K562 (cell line): ENCODE measurements around the gene STXBP6. TPM values are rescaled to one million over a fixed set of nuclear protein-coding genes. Genes with fewer than 3 reads are reported as not detected.

ENCODE experiments used
- ATAC-seq: fragments of 200-7000 bp; cut with Tn5 transposase; 3 replicates; pipeline ENCODE4 v1.9.1; 2020; ENCODE audit warnings: moderate library complexity
- BruUV-seq: library from RNA; stranded (reverse); fragments of 400-500 nt; replicated peaks from 2 replicates; lab custom pipeline; 2021; lab: Mats Ljungman, UMichigan
- CTCF ChIA-PET: fragments of 300-600 bp; formaldehyde crosslinking; extraction: SDS; loops from one replicate; lab custom pipeline; 2021; ENCODE audit warnings: low intra/inter-chr PET ratio; lab: Yijun Ruan, JAX
- POLR2A ChIA-PET: fragments of 300-600, 350-650 bp; sonication (Branson Sonifier 250); formaldehyde crosslinking; extraction: SDS; loops from one replicate; lab custom pipeline; 2021; ENCODE audit warnings: antibody characterized with exemption, inconsistent platforms; lab: Yijun Ruan, JAX
- DNase-seq, 4 experiments: peaks; one replicate each; pipeline versions ENCODE4 v3.0.0 to v3.0.0-alpha.2; 2011 to 2018; ENCODE audit warnings: low spot score in 3 of 4, mixed read lengths in 3 of 4; ENCODE audit errors: extremely low read depth in 1 of 4
- FAIRE-seq: peaks from 2 replicates; lab custom pipeline; 2011; peaks lifted over from hg19 to GRCh38; lab: Jason Lieb, UNC
- H2AFZ ChIP-seq: 2 replicates; pipeline ENCODE4 v1.6.0; 2011; ENCODE audit warnings: low read depth, low read length, control low read depth, inconsistent platforms
- H3K27ac ChIP-seq: fragments of 200-600 bp; 3 replicates; pipeline ENCODE4 v1.8.0; 2011; ENCODE audit warnings: low read depth, mild to moderate bottlenecking, control low read depth, inconsistent platforms, low read length, moderate library complexity, mixed read lengths; ENCODE audit errors: extremely low read depth
- H3K27me3 ChIP-seq, 2 experiments: fragments of 300-600 bp in 1 of 2; 2 replicates in 1 of 2; 3 replicates in 1 of 2; pipeline versions ENCODE4 v1.6.0 to v1.8.0; 2011; ENCODE audit warnings: inconsistent platforms in 2 of 2, low read length in 2 of 2, mild to moderate bottlenecking in 1 of 2, mixed read lengths in 1 of 2, moderate library complexity in 1 of 2; ENCODE audit not compliant: control insufficient read depth in 2 of 2, insufficient read depth in 2 of 2
- H3K36me3 ChIP-seq: fragments of 300-600 bp; 3 replicates; pipeline ENCODE4 v1.8.0; 2011; ENCODE audit warnings: mild to moderate bottlenecking, low read length, inconsistent platforms; ENCODE audit not compliant: control insufficient read depth, insufficient read depth
- H3K4me1 ChIP-seq, 2 experiments: fragments of 200-600 bp in 1 of 2; replicated peaks in 1 of 2; 2 replicates in 1 of 2; 3 replicates in 1 of 2; pipeline versions ENCODE4 v1.5.1 to v1.8.0; 2011; ENCODE audit warnings: inconsistent platforms in 2 of 2, low read length in 2 of 2, mild to moderate bottlenecking in 1 of 2, mixed read lengths in 1 of 2, moderate library complexity in 1 of 2; ENCODE audit not compliant: control insufficient read depth in 2 of 2, insufficient read depth in 2 of 2
- H3K4me2 ChIP-seq: 2 replicates; pipeline ENCODE4 v1.6.1; 2011; ENCODE audit warnings: low read length, control low read depth, inconsistent platforms, mixed read lengths; ENCODE audit not compliant: insufficient read depth
- H3K4me3 ChIP-seq: fragments of 200-600 bp; sonication (generic), shearing (Covaris generic); 2 replicates; pipeline ENCODE4 v1.5.1; 2016; ENCODE audit warnings: control low read depth, inconsistent platforms
- H3K79me2 ChIP-seq: fragments of 200-600 bp; 3 replicates; pipeline ENCODE4 v1.8.0; 2011; ENCODE audit warnings: low read length, inconsistent platforms; ENCODE audit not compliant: control insufficient read depth, insufficient read depth
- H3K9ac ChIP-seq, 2 experiments: 2 replicates each; pipeline versions ENCODE4 v1.6.0 to v1.6.1; 2011; ENCODE audit warnings: low read depth in 2 of 2, low read length in 2 of 2, control low read depth in 1 of 2, inconsistent platforms in 1 of 2, mild to moderate bottlenecking in 1 of 2, mixed read lengths in 1 of 2; ENCODE audit not compliant: insufficient read depth in 1 of 2
- H3K9me1 ChIP-seq: one replicate; pipeline ENCODE4 v1.6.0; 2011; ENCODE audit warnings: inconsistent platforms, mild to moderate bottlenecking, low read length, moderate library complexity; ENCODE audit not compliant: control insufficient read depth, insufficient read depth
- H3K9me3 ChIP-seq: replicated peaks from 2 replicates; pipeline ENCODE4 v1.5.1; 2011; ENCODE audit warnings: low read depth, low read length, inconsistent platforms; ENCODE audit not compliant: control insufficient read depth, insufficient read depth
- H4K20me1 ChIP-seq: replicated peaks from 2 replicates; pipeline ENCODE4 v1.6.1; 2011; ENCODE audit warnings: low read length, inconsistent platforms, mixed read lengths; ENCODE audit not compliant: control insufficient read depth, insufficient read depth
- BCOR ChIP-seq: fragments of 450-650 bp; IDR thresholded peaks from 2 replicates; pipeline ENCODE4 v1.6.1; 2016
- CBX2 ChIP-seq: fragments of 200-600 bp; sonication (generic); IDR thresholded peaks from one replicate; pipeline ENCODE4 v1.6.1; 2012; ENCODE audit warnings: mild to moderate bottlenecking, low read length, inconsistent platforms; ENCODE audit not compliant: insufficient read depth, poor library complexity, severe bottlenecking
- CXXC5 ChIP-seq: fragments of 250-450 bp; sonication (Bioruptor Pico); IDR thresholded peaks from 2 replicates; pipeline ENCODE4 v1.8.0; 2022; ENCODE audit warnings: inconsistent platforms, mild to moderate bottlenecking, moderate library complexity
- ERF ChIP-seq: fragments of 450-650 bp; formaldehyde crosslinking; IDR thresholded peaks from 2 replicates; pipeline ENCODE4 v1.4.0; 2020; ENCODE audit warnings: mild to moderate bottlenecking, mixed read lengths
- ESRRA ChIP-seq: fragments of 450-650 bp; IDR thresholded peaks from 2 replicates; pipeline ENCODE4 v1.6.1; 2014; ENCODE audit warnings: low read depth, mild to moderate bottlenecking, moderate library complexity, borderline replicate concordance
- MAZ ChIP-seq, 2 experiments: fragments of 450-650 bp in 1 of 2; sonication (generic) in 1 of 2; formaldehyde crosslinking; IDR thresholded peaks in 1 of 2; conservative IDR thresholded peaks in 1 of 2; 2 replicates each; pipeline versions ENCODE4 v1.4.0 to v1.5.0; 2020; ENCODE audit warnings: mild to moderate bottlenecking in 1 of 2, missing genetic modification reagents in 1 of 2
- SMARCA4 ChIP-seq: fragments of 450-650 bp; IDR thresholded peaks from 2 replicates; pipeline ENCODE4 v1.6.1; 2016
- ZKSCAN3 ChIP-seq: fragments of 250-450 bp; sonication (Bioruptor Pico); IDR thresholded peaks from 2 replicates; pipeline ENCODE4 v1.4.0; 2020
- ZNF644 ChIP-seq: fragments of 200-800 bp; sonication (Bioruptor generic); IDR thresholded peaks from 2 replicates; pipeline ENCODE4 v1.6.1; 2016; ENCODE audit warnings: low read depth, missing genetic modification characterization, missing compliant biosample characterization
- ZNF766 ChIP-seq: fragments of 200-800 bp; sonication (Bioruptor generic); conservative IDR thresholded peaks from 2 replicates; pipeline ENCODE4 v1.6.1; 2016; ENCODE audit warnings: missing genetic modification characterization, missing compliant biosample characterization
- WGBS: fragments of 100-300 bp; shearing (Covaris generic); methylation state at CpG from one replicate; pipeline ENCODE4 v1.1.6; 2016; ENCODE audit warnings: low coverage, mixed read lengths; ENCODE audit not compliant: insufficient coverage; ENCODE audit errors: missing lambda C conversion rate; 5-methylcytosine and 5-hydroxymethylcytosine counted together
- in situ Hi-C: fragments of 300-500 bp; cut with MboI; formaldehyde crosslinking; loops from 4 replicates; pipeline ENCODE4 v1.15.0; 2018; ENCODE audit warnings: inconsistent platforms, mixed read lengths
- intact Hi-C: fragments of 100-400 bp; cut with micrococcal nuclease; formaldehyde crosslinking; loops from 2 replicates; pipeline ENCODE4 v1.14.2; 2022
- polyA plus RNA-seq, 8 experiments: library from polyadenylated mRNA; depleted of rRNA in 4 of 8; stranded (reverse) in 5 of 8; unstranded in 3 of 8; fragments of >200 nt; fragmentation: Nextera tagmentation in 2 of 8; fragmentation: Illumina TruSeq in 1 of 8; extraction: Ambion mirVana in 2 of 8; extraction: Trizol in 1 of 8; gene quantifications; 2 replicates each; pipeline versions ENCODE4 v1.2.1 to v1.2.3, GENCODE V29; 2011 to 2014; ENCODE audit warnings: inconsistent platforms in 1 of 8, missing spikeins in 1 of 8
- total RNA-seq, 7 experiments: library from RNA; depleted of rRNA in 6 of 7; stranded (reverse); fragments of >200 nt in 6 of 7; fragmentation: Illumina TruSeq in 2 of 7; extraction: Trizol in 2 of 7; gene quantifications; 2 replicates each; pipeline versions ENCODE4 v1.2.1 to v1.2.3, GENCODE V29; 2011 to 2021; ENCODE audit warnings: low replicate concordance in 1 of 7
- TF ChIP-seq, protein P1 (sequence below): fragments of 450-650 bp; formaldehyde crosslinking; IDR thresholded peaks from 2 replicates; pipeline ENCODE4 v1.4.0; 2020; ENCODE audit warnings: mild to moderate bottlenecking, moderate library complexity

The STXBP6 gene
- total and polyA plus RNA-seq, 9 of the 15 experiments (the other 6 are each of a cell fraction or from before 2014, with no cell fraction given), result 0.27 to 0.89 (median 0.59) TPM

DNA sequence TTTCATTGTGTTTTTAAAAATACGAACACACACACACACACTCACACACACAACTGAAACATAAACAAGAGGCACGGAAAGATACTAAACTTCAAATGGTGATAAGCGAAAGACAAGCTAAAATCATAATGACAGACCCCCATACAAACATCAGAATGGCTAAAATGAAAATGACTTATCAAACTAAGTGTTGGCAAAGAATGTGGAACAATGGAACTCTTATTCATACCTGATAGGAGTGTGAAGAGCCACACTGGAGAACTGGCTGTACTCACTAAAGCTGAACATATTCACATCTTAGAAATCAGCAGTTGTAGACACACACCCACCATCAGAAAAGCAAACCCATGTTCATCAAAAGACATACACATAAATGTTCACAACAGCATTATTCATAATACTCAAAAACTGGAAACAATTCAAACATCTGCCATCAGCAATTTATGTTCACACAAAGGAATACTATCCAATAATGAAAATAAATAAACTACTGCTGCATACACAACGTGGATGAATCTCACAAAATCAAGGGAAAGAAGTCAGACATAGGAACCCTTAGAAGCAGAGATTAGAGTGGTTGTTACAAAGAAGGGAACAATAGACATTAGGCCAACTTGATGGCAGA, 11.8 kb downstream of the STXBP6 start:
- H3K9ac ChIP-seq, result no peak overlapping the region
- ATAC-seq (no peak), DNase-seq (no peak), FAIRE-seq (no peak)
- no peaks in the 10 kb centered on the region; a peak in 1 of 5 replicates for H3K4me1 ChIP-seq
- 5% methylated on average over 4 of the region's 4 CpGs for WGBS
- H2AFZ ChIP-seq, result no peak overlapping the region
- no peaks in the 10 kb centered on the region for H3K36me3 ChIP-seq
- H4K20me1 ChIP-seq, result no peaks in the 10 kb centered on the region
- in situ Hi-C loops, result no loop called here
- no peak overlapping the region for H3K4me3 ChIP-seq
- no peak for TF ChIP-seq CXXC5 (CRISPR knock-in tag)
- no peak for TF ChIP-seq ZNF644 (tag)
- TF ChIP-seq ESRRA, result no peak
- TF ChIP-seq MAZ (CRISPR knock-in tag; conservative IDR thresholded peaks at IDR 0.05 in 1 of 2, IDR thresholded peaks at IDR 0.05 in 1 of 2), result no peak
- no peak for TF ChIP-seq ZKSCAN3
- no peak for TF ChIP-seq ZNF766 (CRISPR knock-in tag)
- TF ChIP-seq SMARCA4, result no peak
- TF ChIP-seq CBX2, result no peak
- TF ChIP-seq BCOR, result no peak
- TF ChIP-seq ERF (CRISPR knock-in tag), result no peak
- TF ChIP-seq, protein P1, sequence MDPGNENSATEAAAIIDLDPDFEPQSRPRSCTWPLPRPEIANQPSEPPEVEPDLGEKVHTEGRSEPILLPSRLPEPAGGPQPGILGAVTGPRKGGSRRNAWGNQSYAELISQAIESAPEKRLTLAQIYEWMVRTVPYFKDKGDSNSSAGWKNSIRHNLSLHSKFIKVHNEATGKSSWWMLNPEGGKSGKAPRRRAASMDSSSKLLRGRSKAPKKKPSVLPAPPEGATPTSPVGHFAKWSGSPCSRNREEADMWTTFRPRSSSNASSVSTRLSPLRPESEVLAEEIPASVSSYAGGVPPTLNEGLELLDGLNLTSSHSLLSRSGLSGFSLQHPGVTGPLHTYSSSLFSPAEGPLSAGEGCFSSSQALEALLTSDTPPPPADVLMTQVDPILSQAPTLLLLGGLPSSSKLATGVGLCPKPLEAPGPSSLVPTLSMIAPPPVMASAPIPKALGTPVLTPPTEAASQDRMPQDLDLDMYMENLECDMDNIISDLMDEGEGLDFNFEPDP (CRISPR knock-in tag), result no peak
- no peak overlapping the region for H3K4me2 ChIP-seq
- H3K9me1 ChIP-seq, result no peaks in the 10 kb centered on the region
- no peaks in the 10 kb centered on the region; a peak in 1 of 5 replicates for H3K27me3 ChIP-seq
- CTCF ChIA-PET, result no interaction called here
- POLR2A ChIA-PET, result no interaction called here
- no peaks in the 10 kb centered on the region for H3K79me2 ChIP-seq
- no peak overlapping the region for H3K27ac ChIP-seq
- H3K9me3 ChIP-seq, result no peaks in the 10 kb centered on the region
- intact Hi-C loops, result no loop called here
- BruUV-seq, result no TSS peak
